ELR (cell line): ENCODE data around the gene DDOST.
"Not testable (repeated sequence)": the region's sequence is repeated elsewhere in the genome, so short reads cannot be mapped to it uniquely, and the experiment has no call there.

Experiments used
- DNase-seq: peaks from one replicate; pipeline ENCODE4 v3.0.0-alpha.2; 2015; ENCODE audit warnings: low read depth

The DDOST gene

DNA sequence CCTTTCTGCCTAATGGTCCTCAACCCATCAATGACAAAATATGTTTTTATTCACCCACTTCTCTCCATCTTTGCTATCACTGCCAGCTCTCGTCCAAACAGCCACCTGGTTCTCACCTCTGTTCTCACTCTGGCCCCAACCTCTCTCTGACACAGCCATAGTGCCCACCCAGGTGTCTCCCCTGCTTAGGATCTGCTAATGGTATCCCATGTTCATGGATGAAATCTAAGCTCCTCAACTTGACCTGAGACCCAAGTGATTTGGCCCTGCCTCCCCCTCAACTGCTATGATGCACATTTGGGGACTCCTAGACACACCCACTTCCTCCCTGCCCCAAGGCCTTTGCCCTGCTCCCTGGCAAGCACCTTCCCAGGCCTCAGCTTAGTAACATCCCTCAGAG is 30.7 kb upstream of the DDOST start:
- DNase-seq, result no peak

DNA sequence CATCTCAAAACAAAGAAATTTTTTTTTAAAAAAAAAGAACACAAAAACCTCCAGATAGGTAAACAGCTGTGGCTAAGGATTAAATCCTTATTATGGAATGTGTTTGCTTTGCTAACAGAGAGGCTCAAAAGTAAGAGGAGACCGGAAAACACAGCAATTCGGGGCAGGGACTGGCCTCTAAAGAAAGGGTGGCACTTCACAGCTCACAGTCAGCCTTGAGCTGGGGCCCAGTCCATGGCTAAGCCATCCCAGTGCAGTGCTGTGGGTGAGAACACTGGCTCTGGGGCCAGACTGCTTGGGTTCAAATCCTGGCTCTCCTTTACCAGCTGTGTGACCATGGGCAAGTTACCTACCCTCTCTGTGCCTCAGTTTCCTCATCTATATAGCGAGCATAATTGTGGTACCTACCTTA is 28.5 kb upstream of the DDOST start:
- no peak for DNase-seq

DNA sequence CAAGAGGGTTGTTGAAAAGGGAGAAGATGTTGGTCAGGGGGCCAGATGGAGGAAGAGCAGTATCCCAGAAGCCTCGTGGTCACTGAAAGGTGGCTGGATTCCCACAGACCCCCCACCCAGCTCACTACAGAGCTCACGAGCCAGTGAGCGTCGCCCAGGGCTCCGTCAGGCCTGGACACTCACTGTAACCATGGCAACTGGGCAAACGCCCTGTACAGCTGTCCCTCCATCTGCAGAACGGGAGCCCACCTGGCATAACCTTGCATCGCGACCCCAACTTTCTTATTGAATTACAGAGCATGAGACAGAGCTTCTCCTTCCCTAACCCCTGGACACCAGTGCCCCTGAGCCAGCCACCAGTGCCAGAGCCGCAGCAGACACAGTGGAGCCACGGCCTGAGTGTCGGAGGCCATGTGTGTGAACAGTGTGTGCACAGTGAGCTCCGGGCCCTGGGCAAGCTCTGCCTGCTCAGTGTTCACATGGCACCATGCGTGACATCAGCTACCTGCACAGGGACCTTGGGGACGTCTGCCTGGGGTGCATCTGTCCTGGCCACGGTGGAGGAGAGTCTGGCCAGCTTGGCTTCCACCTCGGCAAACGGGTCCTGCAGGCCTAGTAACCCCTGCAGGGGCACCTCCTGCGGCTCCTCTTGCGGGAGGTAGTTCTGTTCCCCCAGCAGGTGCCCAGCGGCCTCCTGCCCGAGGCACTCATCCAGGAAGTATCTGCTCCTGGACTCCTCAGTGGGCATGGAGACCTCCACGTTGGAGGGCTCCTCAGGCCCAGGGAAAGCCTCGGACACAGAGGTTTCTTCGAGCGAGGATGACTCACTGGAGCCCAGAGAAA is 25.9 kb upstream of the DDOST start:
- DNase-seq, result no peak

DNA sequence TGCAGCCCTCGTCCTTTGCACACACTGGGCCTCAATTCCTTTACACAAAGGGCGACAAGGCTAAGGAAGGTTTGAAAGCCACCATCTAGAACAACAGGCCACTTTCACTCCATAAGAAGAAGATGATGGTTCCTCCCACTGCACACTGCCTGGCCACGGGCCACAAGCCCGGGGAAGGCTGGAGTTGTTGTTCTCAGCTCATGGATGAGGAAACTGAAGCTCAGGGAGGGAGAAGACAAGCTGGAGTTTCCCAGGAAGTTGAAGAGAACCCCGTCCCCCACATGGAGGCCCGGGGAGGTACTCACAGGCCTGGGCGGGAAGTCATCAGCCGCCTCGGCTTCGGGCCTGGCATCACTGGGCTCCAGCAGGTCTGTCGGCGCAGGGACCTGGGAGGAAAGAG is 24.6 kb upstream of the DDOST start:
- no peak for DNase-seq

DNA sequence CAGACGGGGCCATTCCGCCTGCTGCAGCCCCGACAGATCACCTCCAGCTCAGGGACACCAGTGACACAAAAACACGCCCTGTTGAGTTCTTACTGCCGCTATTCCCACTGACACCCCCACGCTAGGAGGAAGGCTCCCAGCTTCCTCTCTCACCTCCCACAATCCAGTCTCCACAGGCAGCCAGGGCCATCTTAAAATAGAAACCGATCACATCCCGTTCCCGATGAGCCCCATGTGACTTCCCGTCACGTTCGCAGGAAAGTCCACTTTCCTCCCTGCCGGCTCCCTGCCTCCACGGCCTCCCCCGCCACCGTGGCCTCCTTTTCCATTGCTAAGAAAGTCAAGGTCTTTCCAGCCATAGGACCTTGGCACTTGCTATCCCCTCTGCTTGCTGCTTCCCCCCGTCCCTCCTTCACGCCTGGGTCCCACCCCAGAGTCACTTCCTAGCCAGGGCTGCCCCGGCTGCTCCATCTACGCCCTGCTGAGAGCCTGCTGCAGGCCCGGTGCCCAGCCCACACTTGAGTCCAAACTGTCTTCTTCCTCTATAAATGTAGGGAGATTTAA is 24.0 kb upstream of the DDOST start:
- no peak for DNase-seq

DNA sequence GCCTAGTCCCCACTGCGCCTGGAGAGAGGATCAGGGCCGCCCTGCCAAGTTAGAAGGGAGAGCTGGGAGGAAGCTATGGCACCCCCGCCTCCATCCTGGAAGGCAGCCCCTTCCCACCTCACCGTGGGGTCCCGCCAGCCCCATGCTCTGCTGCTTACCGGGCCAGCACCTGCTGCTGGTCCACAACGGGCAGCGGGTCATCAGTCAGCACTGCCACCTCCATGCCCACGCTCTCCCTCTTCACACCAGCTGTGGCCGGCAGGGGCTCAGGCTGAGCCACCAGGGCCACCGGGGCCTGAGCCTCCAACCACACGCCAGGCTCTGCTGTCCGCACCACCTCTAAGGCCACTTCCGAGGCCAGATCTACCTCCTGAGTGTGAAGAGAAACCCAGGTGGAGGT is 23.5 kb upstream of the DDOST start:
- no peak for DNase-seq

DNA sequence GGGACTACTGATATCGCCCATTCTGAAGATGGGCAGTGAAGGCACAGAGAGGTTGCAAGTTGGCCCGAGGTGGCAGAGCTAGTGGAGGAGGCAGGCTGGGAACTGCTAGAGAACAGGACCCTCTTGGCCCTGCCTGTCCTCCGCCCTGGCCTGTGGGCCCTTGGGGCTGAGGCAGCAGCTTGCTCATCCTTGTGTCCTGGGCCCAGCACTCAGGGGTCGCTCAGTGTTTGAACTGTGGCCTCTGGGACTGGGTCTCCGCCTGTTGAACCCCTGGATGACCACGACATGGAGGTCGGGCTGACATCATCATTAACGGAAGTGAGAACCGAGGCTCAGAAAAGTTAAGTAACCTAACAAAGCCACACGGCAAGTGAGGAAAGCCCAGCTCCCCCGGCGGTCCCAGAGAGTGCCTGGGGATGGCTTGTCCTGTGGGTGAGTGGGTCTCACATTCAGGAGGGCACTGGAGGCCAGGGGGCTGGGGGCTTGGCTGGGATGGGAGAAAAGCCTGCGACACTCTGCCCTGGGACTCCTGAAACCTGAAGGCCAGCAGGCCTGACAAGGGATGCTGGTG is 23.0 kb upstream of the DDOST start:
- DNase-seq, result no peak

DNA sequence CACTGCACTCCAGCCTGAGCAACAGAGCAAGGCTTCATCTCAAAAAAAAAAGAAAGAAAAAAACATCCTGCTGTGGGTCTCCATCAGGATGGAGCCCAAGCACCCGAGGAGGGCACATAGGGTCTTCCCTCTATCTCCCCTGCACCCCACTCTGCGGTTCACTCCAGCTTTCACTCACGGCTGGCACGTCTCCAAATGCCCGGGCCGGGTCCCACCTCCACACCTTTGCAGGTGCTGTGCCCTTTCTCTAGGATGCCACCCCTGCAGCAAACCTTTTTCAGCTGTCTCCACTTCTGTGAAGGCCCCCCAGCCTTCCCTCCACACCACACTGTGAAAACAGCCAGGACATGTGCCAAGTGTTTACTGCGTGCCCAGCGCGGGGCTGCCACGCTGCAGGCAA is 22.4 kb upstream of the DDOST start:
- DNase-seq, result no peak

DNA sequence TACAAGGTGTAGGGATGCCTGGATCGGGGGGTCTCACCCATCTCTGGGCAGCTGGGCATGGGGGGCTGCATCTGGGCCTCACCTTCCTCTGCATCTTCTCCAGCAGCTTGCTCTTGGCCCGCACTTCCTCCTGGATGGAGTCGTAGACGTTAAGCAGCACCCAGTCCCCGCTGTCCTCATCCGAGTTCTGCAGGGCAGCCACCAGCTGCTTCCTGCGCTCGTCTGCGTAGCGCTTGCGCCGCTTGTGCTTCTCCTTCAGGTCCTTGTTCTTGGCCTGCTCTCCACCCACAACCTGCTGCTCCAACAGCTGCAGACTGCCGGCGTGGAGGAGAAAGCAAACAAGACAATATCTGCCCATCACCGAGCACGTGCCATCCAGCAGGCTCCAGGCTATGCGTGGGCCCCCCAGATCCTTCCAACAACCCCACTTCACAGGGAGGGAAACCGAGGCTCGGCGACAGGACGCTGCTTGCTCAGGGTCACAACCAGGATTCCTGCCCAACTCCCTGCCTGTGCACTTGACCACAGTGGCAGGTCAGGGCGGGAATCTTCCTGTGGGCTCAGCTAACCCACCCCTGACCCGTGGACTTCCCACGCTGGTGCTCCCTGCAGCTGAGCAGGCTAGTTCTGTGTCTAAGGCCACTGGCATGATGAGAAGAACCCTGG is 21.5 kb upstream of the DDOST start:
- DNase-seq, result no peak

DNA sequence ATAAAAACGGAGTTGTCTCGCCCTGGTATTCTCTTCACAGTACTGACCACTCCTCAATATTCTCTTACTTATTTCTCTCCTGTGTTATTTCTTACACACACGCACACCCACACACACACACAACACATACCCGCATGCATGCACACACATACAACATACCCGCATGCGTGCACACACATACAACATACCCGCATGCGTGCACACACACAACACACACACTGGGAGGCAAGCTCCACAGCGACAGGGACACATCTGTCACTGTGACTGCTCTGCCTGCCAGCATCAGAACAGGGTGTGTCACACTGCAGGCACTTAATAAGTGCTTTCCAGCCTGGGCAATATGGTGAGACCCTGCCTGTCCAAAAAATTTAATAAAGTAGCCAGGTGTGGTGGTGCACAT is 20.8 kb upstream of the DDOST start:
- DNase-seq, result no peak

DNA sequence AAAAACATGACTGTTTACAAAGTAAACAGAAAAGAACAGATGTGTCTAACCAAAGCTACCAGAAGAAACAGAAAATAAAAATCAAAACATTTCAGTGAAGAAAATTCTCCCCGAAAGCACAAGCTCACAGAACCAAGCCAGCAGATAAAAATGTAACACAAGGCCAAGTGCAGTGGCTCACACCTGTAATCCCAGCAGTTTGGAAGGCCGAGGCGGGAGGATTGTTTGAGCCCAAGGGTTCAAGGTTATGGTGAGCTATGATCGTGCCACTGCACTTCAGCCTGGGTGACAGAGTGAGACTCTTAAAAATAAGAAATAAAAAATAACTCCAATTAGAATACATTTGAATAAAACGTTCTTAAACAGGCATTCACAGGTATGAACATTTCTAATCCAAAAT is 19.1 kb upstream of the DDOST start:
- no peak for DNase-seq

DNA sequence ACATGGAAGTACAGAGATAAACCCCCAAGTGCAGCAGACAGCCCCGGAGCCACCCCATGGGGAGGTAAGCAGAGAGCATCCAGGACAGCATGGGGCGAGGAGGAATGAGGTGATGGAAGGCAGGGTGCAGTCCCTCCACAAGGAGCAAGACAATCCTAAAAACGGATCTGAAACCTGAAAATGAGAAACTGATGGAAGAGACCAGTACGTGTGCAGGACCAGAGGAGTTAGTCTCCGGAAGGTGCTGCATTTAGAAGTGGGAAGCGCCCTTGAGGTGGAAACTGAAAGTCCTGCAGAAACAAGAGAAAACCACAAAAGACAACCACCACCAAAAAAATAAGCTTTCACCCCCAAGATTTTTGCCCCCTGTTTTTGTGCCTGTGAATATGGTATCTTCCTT is 17.4 kb upstream of the DDOST start:
- no peak for DNase-seq

DNA sequence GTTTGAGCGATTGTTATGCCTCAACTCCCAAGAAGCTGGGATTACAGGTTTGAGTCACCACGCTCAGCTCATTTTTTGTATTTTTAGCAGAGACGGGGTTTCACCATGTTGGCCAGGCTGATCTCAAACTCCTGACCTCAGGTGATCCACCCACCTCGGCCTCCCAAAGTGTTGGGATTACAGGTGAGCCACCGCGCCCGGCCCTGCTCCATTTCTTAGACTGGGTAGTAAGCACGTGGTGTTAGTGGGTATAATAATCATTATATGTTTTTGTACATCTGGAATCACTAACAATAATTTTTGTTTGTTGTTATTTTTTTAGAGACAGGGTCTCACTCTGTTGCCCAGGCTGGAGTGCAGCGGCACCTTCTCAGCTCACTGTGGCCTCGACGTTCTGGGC is 12.5 kb upstream of the DDOST start:
- DNase-seq, result not testable (repeated sequence)

DNA sequence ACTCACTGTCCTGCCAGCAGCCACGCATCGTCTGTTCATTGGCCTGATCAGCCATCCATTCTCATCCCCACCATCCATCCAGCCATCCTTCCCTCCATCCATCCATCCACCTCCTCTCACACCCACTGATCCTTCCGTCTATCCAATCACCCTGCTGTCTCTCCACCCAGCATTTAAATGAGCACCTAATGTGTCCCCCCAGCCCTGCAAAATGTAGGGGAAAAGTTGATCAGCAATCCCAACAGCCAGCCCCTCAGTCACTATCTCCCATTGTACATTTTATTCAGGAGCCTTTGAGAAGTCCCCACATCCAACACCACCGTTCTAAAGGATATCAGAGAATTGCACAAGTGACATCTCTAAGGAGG is 11.1 kb upstream of the DDOST start:
- no peak for DNase-seq

DNA sequence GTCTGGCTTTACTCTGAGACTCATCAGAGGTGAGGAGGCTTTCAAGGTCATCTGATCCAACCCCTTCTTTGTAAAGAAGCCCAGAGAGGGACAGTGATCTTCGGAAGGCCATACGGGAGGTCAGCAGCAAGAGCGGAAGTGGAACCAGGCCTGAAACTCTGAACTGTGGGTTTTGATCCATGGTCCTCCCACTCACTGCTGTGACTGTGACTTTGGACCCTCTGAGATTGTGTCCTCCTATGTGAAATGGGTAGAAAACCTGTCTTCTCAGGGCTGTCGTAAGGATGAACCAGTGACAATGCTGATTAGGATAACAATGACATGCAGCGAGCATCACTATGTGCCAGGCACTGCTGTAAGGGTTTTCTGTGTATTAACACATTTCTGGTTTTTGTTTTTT is 9.8 kb upstream of the DDOST start:
- DNase-seq, result no peak

DNA sequence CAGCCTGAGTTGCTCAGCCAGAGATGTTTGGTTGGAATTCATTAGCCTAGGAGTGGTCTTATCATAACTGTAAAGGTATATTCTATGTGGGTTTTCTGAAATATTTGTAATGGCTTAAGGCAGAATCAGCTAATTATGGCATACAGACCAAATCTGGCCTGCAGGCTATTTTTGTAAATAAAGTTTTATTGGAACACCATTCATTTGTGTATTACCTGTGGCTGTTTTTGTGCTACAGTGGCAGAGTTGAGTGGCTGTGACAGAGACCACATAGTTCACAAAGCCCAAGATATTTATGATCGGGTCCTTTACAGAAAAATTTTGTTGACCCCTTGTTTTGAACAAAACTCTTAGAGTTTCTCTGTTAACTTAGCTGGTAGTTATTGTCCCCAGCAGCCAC is 7.4 kb upstream of the DDOST start:
- DNase-seq, result no peak

DNA sequence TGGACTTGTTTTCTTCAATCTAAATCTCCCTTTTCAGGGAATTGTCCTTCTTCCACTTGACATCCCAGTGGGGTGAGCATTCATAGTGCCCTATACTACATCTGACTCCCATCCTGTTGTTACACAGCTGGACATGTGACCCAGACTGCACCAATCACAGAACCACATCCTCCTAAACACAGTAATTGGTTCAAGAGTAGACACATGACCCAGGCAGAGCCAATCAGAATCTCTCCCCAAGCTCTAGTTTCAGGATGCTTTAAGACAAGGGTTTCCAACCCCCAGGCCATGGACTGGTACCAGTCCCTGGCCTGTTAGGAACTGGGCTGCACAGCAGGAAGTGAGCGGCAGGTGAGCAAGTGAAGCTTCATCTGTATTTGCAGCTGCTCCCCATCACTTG is 5.6 kb upstream of the DDOST start:
- peak; percentile 54 for DNase-seq

DNA sequence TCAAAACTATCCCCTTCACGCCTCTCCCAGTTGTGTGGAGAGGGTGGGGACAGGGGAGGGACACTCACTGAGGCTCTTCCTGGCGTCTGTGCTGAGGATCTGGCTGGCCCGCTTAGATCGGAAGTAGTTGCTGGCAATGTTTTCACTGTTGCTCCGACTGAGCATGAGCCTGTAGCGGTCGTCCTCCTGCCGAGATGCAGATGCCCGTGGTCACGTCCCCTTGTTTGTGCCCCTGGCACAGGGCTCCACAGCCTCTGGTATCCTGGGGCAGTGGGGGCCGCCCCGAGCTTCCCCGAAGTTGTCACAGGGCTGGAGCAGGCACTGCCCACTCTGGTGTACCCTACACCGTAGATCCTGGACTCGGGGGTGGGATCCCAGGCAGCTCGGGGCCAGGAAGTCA is 5.0 kb upstream of the DDOST start:
- no peak for DNase-seq

DNA sequence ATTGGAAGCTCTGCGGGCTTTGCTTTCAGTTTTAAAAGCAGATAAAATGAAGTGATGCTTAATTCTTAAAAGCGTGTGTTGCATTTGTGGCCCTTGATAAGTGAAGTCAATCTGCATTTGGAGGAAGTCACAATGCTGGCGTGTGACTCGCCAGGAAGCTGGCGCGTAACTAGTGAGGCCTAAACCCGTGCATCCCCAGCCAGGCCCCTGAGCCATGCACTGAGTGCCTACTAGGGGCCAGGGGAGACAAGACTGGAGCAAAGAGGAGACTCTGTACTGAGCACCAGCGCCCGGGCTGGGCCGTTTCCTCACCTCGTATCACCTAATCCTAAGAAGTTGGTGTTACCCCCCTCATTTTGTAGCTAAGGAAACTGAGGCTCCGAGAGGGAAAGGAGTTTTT is 4.6 kb upstream of the DDOST start:
- DNase-seq, result no peak

DNA sequence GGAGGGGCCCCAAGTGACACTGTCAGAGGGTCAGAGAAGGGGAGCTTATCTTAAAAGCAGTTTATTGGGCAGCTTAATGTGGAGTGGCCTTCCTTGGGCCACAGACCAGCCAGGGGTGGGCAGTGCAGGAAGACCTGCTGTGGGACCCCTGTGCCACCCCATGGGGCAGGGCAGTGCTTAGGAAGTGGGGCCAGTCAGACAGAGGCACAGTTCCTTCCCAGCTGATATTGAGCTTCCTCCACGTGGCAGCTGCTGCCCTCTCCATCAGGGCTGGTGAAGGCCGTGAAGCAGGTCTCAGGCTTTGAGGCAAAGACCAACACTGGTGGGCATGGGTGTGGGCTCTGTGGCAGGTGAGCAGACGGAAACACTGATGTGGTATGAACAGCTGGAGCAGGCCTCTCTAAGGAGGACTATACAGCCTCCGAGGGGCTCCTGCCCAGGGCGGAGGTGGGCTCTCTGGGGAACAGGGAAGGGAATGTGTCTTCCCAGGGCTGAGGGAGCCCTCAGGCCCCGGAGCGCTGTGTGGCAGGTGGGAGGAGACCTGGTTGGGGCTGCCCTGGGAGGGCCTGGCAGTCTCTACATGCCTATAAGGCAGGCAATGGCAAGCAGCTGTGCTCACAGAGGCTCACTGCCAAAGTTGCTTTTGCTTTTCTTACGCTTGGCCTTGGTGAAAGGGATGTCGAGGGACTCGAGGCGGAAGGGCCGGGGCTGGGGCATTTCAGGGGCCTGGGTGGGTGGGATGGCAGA is 3.0 kb upstream of the DDOST start:
- DNase-seq, result no peak

DNA sequence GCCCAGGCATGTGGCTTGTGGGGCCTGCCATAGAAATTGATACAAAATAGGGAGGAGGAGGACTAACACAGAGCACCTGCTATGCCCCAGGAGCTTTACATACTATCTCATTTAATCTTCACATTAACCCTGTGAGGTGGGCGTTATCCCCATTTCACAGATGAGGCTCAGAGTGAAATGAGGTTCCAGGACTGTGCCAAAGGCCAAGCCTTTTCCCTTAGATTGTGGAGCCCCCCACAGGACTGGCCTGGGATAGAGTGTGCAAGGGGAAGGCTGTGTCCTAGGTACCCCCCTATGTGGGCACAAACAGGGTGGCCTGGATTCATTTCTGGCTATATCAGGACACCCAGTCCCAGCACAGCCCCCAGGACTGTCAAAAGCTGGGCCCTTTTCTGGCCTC is 2.2 kb upstream of the DDOST start:
- peak; percentile 10 for DNase-seq

DNA sequence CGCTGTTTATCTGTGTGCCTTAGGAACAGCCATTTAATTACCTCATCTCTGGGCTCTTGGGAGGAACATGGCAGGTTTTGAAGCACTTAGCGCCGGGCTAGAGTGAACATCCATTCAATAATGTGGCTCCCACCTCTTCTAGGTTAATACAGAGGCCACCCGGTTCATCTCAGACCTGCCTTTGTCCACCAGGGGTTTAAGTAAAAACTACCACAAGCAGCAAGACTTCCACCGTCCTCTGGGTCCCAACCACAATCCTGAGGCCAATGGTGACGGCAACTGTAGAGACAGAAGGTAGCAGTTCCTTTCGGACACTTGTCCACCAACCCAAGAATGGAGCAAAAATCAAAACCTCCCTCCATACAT is 924 bp upstream of the DDOST start:
- DNase-seq, result peak; percentile 18

DNA sequence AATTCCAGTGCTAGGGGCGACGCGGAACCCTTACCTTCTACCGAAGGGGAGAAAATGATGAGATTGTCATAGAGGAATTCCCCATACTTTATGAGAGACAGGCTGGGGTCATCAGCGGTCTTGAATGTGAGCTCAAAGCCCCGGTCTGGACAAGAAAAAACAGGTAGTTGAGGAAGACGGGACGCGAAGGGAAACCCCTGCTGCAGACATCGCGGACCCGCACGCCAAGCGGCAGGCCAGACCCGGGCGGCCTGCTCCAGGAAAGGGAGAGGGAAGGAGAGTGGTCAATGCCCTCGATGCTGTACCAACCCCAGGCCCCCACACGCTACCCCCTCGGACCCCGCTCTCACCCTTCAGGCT is 342 bp downstream of the DDOST start:
- peak; percentile 16 for DNase-seq
